ENCODE results near the gene PLD1. TPM values are rescaled to one million over a fixed set of nuclear protein-coding genes. Genes with fewer than 3 reads are reported as not detected.

PLD1 gene
- total and polyA plus RNA-seq, 10 of the 15 experiments (the other 5 are each of a cell fraction or from before 2014, with no cell fraction given), result 2.9 to 108 (median 3.6) TPM

DNA sequence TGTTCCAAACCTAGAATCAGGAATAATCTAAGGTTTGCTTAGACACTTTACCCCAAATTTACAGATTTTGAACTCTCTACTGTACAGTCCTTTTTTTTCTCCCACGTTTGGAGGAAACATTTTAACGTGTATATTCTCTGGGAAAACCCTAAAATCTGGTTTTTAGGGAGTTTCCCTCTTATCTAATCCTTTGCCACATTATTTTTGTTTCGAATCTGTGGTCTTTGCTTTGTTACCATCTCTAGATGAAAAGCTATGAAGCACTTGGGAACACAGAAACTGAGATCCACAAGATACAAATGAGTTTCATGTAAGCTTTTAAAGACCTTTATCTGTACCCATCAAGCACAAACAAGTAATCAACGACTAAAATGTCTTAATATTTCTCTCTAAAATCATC lies 41.3 kb downstream of the PLD1 start:
- CTCF ChIA-PET, result interaction anchor here (0.7 to 10.5 kb wide), 8 partner anchors 15 to 573 kb away, joined by 3 to 210 read pairs (median 4); no protein-coding TSS in a partner anchor
- RAD21 ChIA-PET (ENCODE audit: unreplicated experiment), result interaction anchor here (0.6 to 18.8 kb wide), 12 partner anchors 11 to 267 kb away, joined by 3 to 333 read pairs (median 4); partner anchors contain the start of gene PLD1
- Histone ChIP-seq H3K9me3 (replicated peaks; ENCODE audit: control insufficient read depth, insufficient read depth, low read length) (no peaks in the 10 kb centered on the region), H3K36me3 (ENCODE audit: control insufficient read depth in 2 of 2, insufficient read depth in 2 of 2, low read length in 1 of 2) (no peaks in the 10 kb centered on the region), H3K27me3 (replicated peaks in 1 of 2; ENCODE audit: control insufficient read depth in 2 of 2, insufficient read depth in 2 of 2, low read length in 1 of 2) (no peaks in the 10 kb centered on the region), H4K20me1 (ENCODE audit: control insufficient read depth, insufficient read depth) (no peaks in the 10 kb centered on the region; the same call in 1 of the 2 replicates), H3K4me2 (ENCODE audit: control insufficient read depth, insufficient read depth) (no peak overlapping the region), H3K79me2 (ENCODE audit: control insufficient read depth, insufficient read depth, low read length) (peaks cover 2% of the 10 kb centered on the region; the same call in 1 of the 2 replicates), H3K27ac (ENCODE audit: control insufficient read depth, insufficient read depth) (peak overlapping the region; percentile 4), H3K4me3 (peak overlapping the region; percentile 5; the same call in 1 of the 2 replicates), H3K4me1 (ENCODE audit: control insufficient read depth, insufficient read depth, low read length) (no peaks in the 10 kb centered on the region), H3K9ac (ENCODE audit: control insufficient read depth, insufficient read depth, low read length) (0 out of 2 replicates have a peak overlapping the region, but pooled peaks have one; percentile 12), H2AFZ (ENCODE audit: control insufficient read depth, low read depth, low read length) (no peak overlapping the region)
- intact Hi-C loops (cut with micrococcal nuclease; ENCODE audit: unreplicated experiment), result loop anchor here (10.0 kb wide), 1 partner anchor 724 kb away; no protein-coding TSS in a partner anchor
- in situ Hi-C loops (cut with MboI), result no loop called here
- SMC1A ChIA-PET (ENCODE audit: uncharacterized antibody, unreplicated experiment), result interaction anchor here (0.8 to 11.1 kb wide), 17 partner anchors 8 to 178 kb away, joined by 3 to 192 read pairs (median 4); no protein-coding TSS in a partner anchor
- peak; percentile 41 for ATAC-seq
- TF ChIP-seq, protein P1, sequence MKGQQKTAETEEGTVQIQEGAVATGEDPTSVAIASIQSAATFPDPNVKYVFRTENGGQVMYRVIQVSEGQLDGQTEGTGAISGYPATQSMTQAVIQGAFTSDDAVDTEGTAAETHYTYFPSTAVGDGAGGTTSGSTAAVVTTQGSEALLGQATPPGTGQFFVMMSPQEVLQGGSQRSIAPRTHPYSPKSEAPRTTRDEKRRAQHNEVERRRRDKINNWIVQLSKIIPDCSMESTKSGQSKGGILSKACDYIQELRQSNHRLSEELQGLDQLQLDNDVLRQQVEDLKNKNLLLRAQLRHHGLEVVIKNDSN (IDR thresholded peaks at IDR 0.05; ENCODE audit: borderline replicate concordance, extremely low read length, insufficient read depth, low read depth, low read length), result no peak
- peak; percentile 17 for TF ChIP-seq MEF2B (IDR thresholded peaks at IDR 0.05; ENCODE audit: partially characterized antibody, poor library complexity, severe bottlenecking)
- TF ChIP-seq MTA2 (IDR thresholded peaks at IDR 0.05; ENCODE audit: low read depth), result peak; percentile 32; the same call in 1 of the 2 replicates
- peak; percentile 28 to 41; a peak in 2 of 4 replicates for TF ChIP-seq IKZF2 (IDR thresholded peaks at IDR 0.05)
- DNase-seq (ENCODE audit: low read depth, low spot score), result no peak
- BruUV-seq (replicated peaks), result no TSS peak
- POLR2A ChIA-PET, result interaction anchor here (1.1 to 1.9 kb wide), 9 partner anchors 8 to 60 kb away, joined by 3 to 5 read pairs (median 3); no protein-coding TSS in a partner anchor
- 0% methylated on average over 4 of the region's 4 CpGs for WGBS (ENCODE audit: insufficient coverage, insufficient replicate concordance, low lambda C conversion rate, missing lambda C conversion rate)
- no peak for FAIRE-seq

Data from GM12878 (cell line).